Measurements from ENCODE around the gene EFNA4.

Gene EFNA4

GRCh38 chr1:155060736-155061135, 2.8 kb upstream of the EFNA4 start:
- H3K4me3 Mint-ChIP-seq: no peak overlapping the region
- DNase-seq (no peak), ATAC-seq (no peak)
- H3K9me3 Mint-ChIP-seq: no peaks in the 10 kb centered on the region
- peak overlapping the region in 1 of 2 donors; percentile 69 for H3K27ac Mint-ChIP-seq
- no peaks in the 10 kb centered on the region for H3K27me3 Mint-ChIP-seq
- peaks cover 35% of the 10 kb centered on the region for H3K4me1 Mint-ChIP-seq

GRCh38 chr1:155061381-155062150, 2.0 kb upstream of the EFNA4 start:
- ATAC-seq (peak; percentile 77), DNase-seq (peak; percentile 95 to 97)
- H3K27me3 Mint-ChIP-seq: no peaks in the 10 kb centered on the region
- H3K4me3 Mint-ChIP-seq: peak overlapping the region in 1 of 2 donors; percentile 52
- peaks cover 40% of the 10 kb centered on the region for H3K4me1 Mint-ChIP-seq
- no peak overlapping the region for H3K27ac Mint-ChIP-seq
- H3K9me3 Mint-ChIP-seq: no peaks in the 10 kb centered on the region

- peaks cover 46% of the 10 kb centered on the region for H3K4me1 Mint-ChIP-seq
- no peaks in the 10 kb centered on the region for H3K27me3 Mint-ChIP-seq
- no peak overlapping the region for H3K27ac Mint-ChIP-seq
- no peaks in the 10 kb centered on the region for H3K9me3 Mint-ChIP-seq
- H3K4me3 Mint-ChIP-seq: peak overlapping the region in 1 of 2 donors; percentile 85
- ATAC-seq (no peak), DNase-seq (no peak)
Measured at GRCh38 chr1:155062151-155062686, 1.3 kb upstream of the EFNA4 start.

GRCh38 chr1:155062702-155063411, 683 bp upstream of the EFNA4 start:
- ATAC-seq: peak; percentile 58
- peaks cover 46% of the 10 kb centered on the region for H3K4me1 Mint-ChIP-seq

GRCh38 chr1:155064111-155064831, 731 bp downstream of the EFNA4 start:
- peak overlapping the region in 1 of 2 donors; percentile 0 for H3K27ac Mint-ChIP-seq
- peak in 1 of 2 donors; percentile 52 for DNase-seq
- no peaks in the 10 kb centered on the region for H3K9me3 Mint-ChIP-seq

More at GRCh38 chr1:155062702-155063411, 683 bp upstream of the EFNA4 start:
- DNase-seq: peak; percentile 79 to 85
- Mint-ChIP-seq H3K4me3 (peak overlapping the region; percentile 85 to 91), H3K27me3 (no peaks in the 10 kb centered on the region), H3K27ac (no peak overlapping the region), H3K9me3 (no peaks in the 10 kb centered on the region)

GRCh38 chr1:155064832-155065429, 1.4 kb downstream of the EFNA4 start:
- ATAC-seq (no peak), DNase-seq (no peak)
- Mint-ChIP-seq H3K27me3 (no peaks in the 10 kb centered on the region), H3K4me1 (peaks cover 52% of the 10 kb centered on the region), H3K4me3 (peak overlapping the region; percentile 78 to 85), H3K9me3 (no peaks in the 10 kb centered on the region), H3K27ac (no peak overlapping the region)

More at GRCh38 chr1:155064111-155064831, 731 bp downstream of the EFNA4 start:
- peak; percentile 31 for ATAC-seq
- Mint-ChIP-seq H3K27me3 (no peaks in the 10 kb centered on the region), H3K4me1 (peaks cover 52% of the 10 kb centered on the region), H3K4me3 (peak overlapping the region; percentile 78 to 85)

GRCh38 chr1:155066777-155067176, 3.2 kb downstream of the EFNA4 start:
- DNase-seq: no peak
- Mint-ChIP-seq H3K9me3 (no peaks in the 10 kb centered on the region), H3K27me3 (peaks cover 5% of the 10 kb centered on the region), H3K4me1 (peaks cover 61% of the 10 kb centered on the region), H3K27ac (no peak overlapping the region), H3K4me3 (no peak overlapping the region)
- ATAC-seq: no peak

GRCh38 chr1:155068599-155068998, 5.1 kb downstream of the EFNA4 start:
- Mint-ChIP-seq H3K9me3 (no peaks in the 10 kb centered on the region), H3K4me3 (no peak overlapping the region), H3K27ac (peak overlapping the region in 1 of 2 donors; percentile 16), H3K4me1 (peaks cover 55% of the 10 kb centered on the region), H3K27me3 (peaks cover 8% of the 10 kb centered on the region)
- ATAC-seq (no peak), DNase-seq (no peak)

- ATAC-seq (no peak), DNase-seq (no peak)
- Mint-ChIP-seq H3K4me3 (no peak overlapping the region), H3K27me3 (peaks cover 8% of the 10 kb centered on the region), H3K27ac (peak overlapping the region in 1 of 2 donors; percentile 16), H3K9me3 (no peaks in the 10 kb centered on the region), H3K4me1 (peaks cover 57% of the 10 kb centered on the region)
Measured at GRCh38 chr1:155069551-155070157, 6.1 kb downstream of the EFNA4 start.

GRCh38 chr1:155070158-155070621, 6.7 kb downstream of the EFNA4 start:
- no peaks in the 10 kb centered on the region for H3K9me3 Mint-ChIP-seq
- DNase-seq (no peak), ATAC-seq (no peak)
- peaks cover 8% of the 10 kb centered on the region for H3K27me3 Mint-ChIP-seq
- peak overlapping the region; percentile 41 to 62 for H3K4me3 Mint-ChIP-seq
- no peak overlapping the region for H3K27ac Mint-ChIP-seq
- peaks cover 53% of the 10 kb centered on the region for H3K4me1 Mint-ChIP-seq

- H3K9me3 Mint-ChIP-seq: no peaks in the 10 kb centered on the region
- H3K4me1 Mint-ChIP-seq: peaks cover 52% of the 10 kb centered on the region
- DNase-seq (peak; percentile 81 to 87), ATAC-seq (peak; percentile 95)
- H3K27me3 Mint-ChIP-seq: peaks cover 8% of the 10 kb centered on the region
- no peak overlapping the region for H3K27ac Mint-ChIP-seq
- peak overlapping the region; percentile 41 to 62 for H3K4me3 Mint-ChIP-seq
Measured at GRCh38 chr1:155070721-155071569, 7.4 kb downstream of the EFNA4 start.

- Mint-ChIP-seq H3K9me3 (no peaks in the 10 kb centered on the region), H3K27ac (no peak overlapping the region), H3K27me3 (peaks cover 8% of the 10 kb centered on the region), H3K4me1 (peaks cover 47% of the 10 kb centered on the region), H3K4me3 (peak overlapping the region; percentile 41 to 62)
- no peak for DNase-seq
- no peak for ATAC-seq
Measured at GRCh38 chr1:155071701-155072100, 8.2 kb downstream of the EFNA4 start.

- no peak for ATAC-seq
- H3K4me1 Mint-ChIP-seq: peaks cover 42% of the 10 kb centered on the region
- no peak overlapping the region for H3K4me3 Mint-ChIP-seq
- DNase-seq: no peak
- no peak overlapping the region for H3K27ac Mint-ChIP-seq
- H3K9me3 Mint-ChIP-seq: no peaks in the 10 kb centered on the region
- peaks cover 8% of the 10 kb centered on the region for H3K27me3 Mint-ChIP-seq
Measured at GRCh38 chr1:155072531-155073289, 9.2 kb downstream of the EFNA4 start.

Data from stimulated activated naive CD8-positive, alpha-beta T cell treated with anti-CD3 and anti-CD28 coated beads, Interleukin-15, amount 100 ng/mL, for 72 hours (primary cell).